Measurements from ENCODE around the gene ORAI3.
A peak's percentile ranks its signal among the peaks of the same experiment; 100 is the strongest.

ORAI3 gene

GRCh38 chr16:30986129-30986991 is 37.5 kb downstream of the ORAI3 start (continued):
- TF ChIP-seq ZNF280D (tag by site-specific recombination; IDR thresholded peaks at IDR 0.05) (no peak), ATF2 (tag by site-specific recombination; IDR thresholded peaks at IDR 0.05; ENCODE audit: low read depth) (no peak), ZNF48 (tag by site-specific recombination; IDR thresholded peaks at IDR 0.05) (no peak)

- no peaks in the 10 kb centered on the region for H3K9me3 ChIP-seq (ENCODE audit: control insufficient read depth, insufficient read depth, low read depth, low read length)
- peaks cover 0 to 45% of the 10 kb centered on the region in 2 experiments; a peak in 1 of 3 replicates for H3K36me3 ChIP-seq (ENCODE audit: control insufficient read depth in 2 of 2, insufficient read depth in 1 of 2, low read length in 2 of 2)
- no peak overlapping the region for H3K27ac ChIP-seq (ENCODE audit: extremely low read depth, low read depth, low read length)
- TF ChIP-seq ZFHX2 (tag by site-specific recombination; conservative IDR thresholded peaks at IDR 0.05) (peak; percentile 38; the same call in 1 of the 2 replicates), ZNF23 (tag by site-specific recombination; IDR thresholded peaks at IDR 0.05; ENCODE audit: borderline replicate concordance) (no peak), ZNF571 (tag by site-specific recombination; IDR thresholded peaks at IDR 0.05) (no peak), ZBTB1 (tag by site-specific recombination; IDR thresholded peaks at IDR 0.05) (no peak), ZNF701 (tag by site-specific recombination; IDR thresholded peaks at IDR 0.05) (no peak)
- ChIA-PET POLR2A (no interaction called here), CTCF (interaction anchor here (0.6 to 1.2 kb wide), 3 partner anchors 330 to 1139 kb away, joined by 3 to 4 read pairs (median 4); no protein-coding TSS in a partner anchor)
- H3K4me3 ChIP-seq (ENCODE audit: low read depth, low read length), result no peak overlapping the region
- no peaks in the 10 kb centered on the region for H3K4me1 ChIP-seq (ENCODE audit: control insufficient read depth, insufficient read depth, low read length)
Observed at GRCh38 chr16:30987581-30988190, 38.8 kb downstream of the ORAI3 start.

GRCh38 chr16:30989469-30990047 is 40.7 kb downstream of the ORAI3 start:
- TF ChIP-seq ZBTB6 (tag by site-specific recombination; IDR thresholded peaks at IDR 0.05) (no peak), ZNF280D (tag by site-specific recombination; IDR thresholded peaks at IDR 0.05) (no peak)
- Histone ChIP-seq H3K9me3 (ENCODE audit: control insufficient read depth, insufficient read depth, low read depth, low read length) (no peaks in the 10 kb centered on the region), H3K4me1 (ENCODE audit: control insufficient read depth, insufficient read depth, low read length) (no peaks in the 10 kb centered on the region), H3K27ac (ENCODE audit: extremely low read depth, low read depth, low read length) (no peak overlapping the region), H3K4me3 (ENCODE audit: low read depth, low read length) (no peak overlapping the region), H3K36me3 (ENCODE audit: control insufficient read depth in 2 of 2, insufficient read depth in 1 of 2, low read length in 2 of 2) (peaks cover 0 to 26% of the 10 kb centered on the region in 2 experiments; a peak in 1 of 3 replicates)
- POLR2A ChIA-PET, result no interaction called here
- CTCF ChIA-PET, result no interaction called here
